Measurements from ENCODE around the gene RRAS2. TPM values are rescaled to one million over a fixed set of nuclear protein-coding genes. Genes with fewer than 3 reads are reported as not detected.
A peak's percentile ranks its signal among the peaks of the same experiment; 100 is the strongest.

The RRAS2 gene
- total and polyA plus RNA-seq, 2 experiments from 2014 or later: 50.7 to 72.9 TPM

DNA sequence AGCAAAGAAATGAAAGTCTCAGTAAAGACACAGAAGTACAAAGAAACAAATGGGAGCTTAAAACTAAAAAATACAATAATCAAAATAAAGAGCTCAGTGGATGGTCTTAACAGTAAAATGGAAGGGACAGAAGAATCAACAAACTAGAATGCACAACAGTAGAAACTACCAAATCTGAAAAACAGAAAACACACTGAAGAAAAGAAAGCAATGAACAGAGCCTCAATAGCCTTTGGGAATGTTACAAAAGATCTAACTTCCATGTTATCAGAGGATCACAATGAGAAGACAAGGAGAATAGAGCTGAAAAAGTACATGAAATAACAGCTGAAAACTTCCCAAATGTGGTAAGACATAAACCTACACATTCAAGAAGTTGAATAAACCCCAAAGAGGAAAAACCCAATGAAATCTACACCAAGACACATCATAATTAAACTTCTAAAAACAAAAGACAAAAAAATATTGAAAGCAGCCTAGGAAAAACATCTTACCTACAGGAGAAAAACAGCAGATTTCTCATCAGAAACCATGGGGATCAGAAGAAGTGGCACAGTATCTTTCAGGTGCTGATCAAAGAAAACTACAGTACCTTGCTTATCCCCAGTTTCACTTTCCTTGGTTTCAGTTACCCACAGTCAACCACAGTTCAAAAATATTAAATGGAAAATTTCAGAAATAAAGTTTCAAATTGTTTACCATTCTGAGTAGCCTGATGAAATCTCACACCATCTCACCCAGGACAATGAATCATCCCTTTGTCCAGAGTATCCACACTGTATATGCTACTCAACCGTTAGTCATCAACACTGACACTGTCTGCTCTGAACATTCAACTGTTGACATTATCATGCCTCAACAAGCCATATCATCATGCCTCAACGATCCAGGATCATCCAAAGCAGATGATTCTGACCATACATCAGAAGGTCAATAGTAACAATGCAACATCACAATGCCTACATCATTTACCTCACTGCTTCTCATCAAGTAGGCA, 22.2 kb downstream of the RRAS2 start:
- H3K79me2 ChIP-seq: peaks cover 98% of the 10 kb centered on the region
- no peak overlapping the region for H3K4me2 ChIP-seq
- no peaks in the 10 kb centered on the region for H3K27me3 ChIP-seq
- H3K9me2 ChIP-seq (replicated peaks; ENCODE audit: insufficient read depth): no peaks in the 10 kb centered on the region
- DNase-seq (ENCODE audit: low spot score): no peak
- no peak overlapping the region for H2AFZ ChIP-seq
- WGBS (ENCODE audit: low lambda C conversion rate, missing lambda C conversion rate): 69% methylated on average over 2 of the region's 2 CpGs
- H3K9me3 ChIP-seq (ENCODE audit: low read depth): no peaks in the 10 kb centered on the region
- H4K20me1 ChIP-seq (ENCODE audit: insufficient read depth, poor library complexity, severe bottlenecking): peaks cover 10% of the 10 kb centered on the region
- H3K4me3 ChIP-seq: no peak overlapping the region
- no peaks in the 10 kb centered on the region for H3K36me3 ChIP-seq (replicated peaks; ENCODE audit: insufficient read depth, low read depth)
- TF ChIP-seq EZH2phosphoT487 (IDR thresholded peaks at IDR 0.05; ENCODE audit: low read depth, severe bottlenecking, unreplicated experiment) (no peak), EZH2 (IDR thresholded peaks at IDR 0.05; ENCODE audit: borderline replicate concordance) (no peak)
- TF ChIP-seq, protein P1, sequence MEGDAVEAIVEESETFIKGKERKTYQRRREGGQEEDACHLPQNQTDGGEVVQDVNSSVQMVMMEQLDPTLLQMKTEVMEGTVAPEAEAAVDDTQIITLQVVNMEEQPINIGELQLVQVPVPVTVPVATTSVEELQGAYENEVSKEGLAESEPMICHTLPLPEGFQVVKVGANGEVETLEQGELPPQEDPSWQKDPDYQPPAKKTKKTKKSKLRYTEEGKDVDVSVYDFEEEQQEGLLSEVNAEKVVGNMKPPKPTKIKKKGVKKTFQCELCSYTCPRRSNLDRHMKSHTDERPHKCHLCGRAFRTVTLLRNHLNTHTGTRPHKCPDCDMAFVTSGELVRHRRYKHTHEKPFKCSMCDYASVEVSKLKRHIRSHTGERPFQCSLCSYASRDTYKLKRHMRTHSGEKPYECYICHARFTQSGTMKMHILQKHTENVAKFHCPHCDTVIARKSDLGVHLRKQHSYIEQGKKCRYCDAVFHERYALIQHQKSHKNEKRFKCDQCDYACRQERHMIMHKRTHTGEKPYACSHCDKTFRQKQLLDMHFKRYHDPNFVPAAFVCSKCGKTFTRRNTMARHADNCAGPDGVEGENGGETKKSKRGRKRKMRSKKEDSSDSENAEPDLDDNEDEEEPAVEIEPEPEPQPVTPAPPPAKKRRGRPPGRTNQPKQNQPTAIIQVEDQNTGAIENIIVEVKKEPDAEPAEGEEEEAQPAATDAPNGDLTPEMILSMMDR (IDR thresholded peaks at IDR 0.05; ENCODE audit: poor library complexity): no peak
- no peaks in the 10 kb centered on the region for H3K4me1 ChIP-seq (ENCODE audit: insufficient read depth)
- H3K27ac ChIP-seq: peak overlapping the region; percentile 27

GRCh38 chr11:14335712-14336111, 23.3 kb downstream of the RRAS2 start:
- no peak for DNase-seq (ENCODE audit: low spot score)
- TF ChIP-seq, protein P1 (IDR thresholded peaks at IDR 0.05; ENCODE audit: poor library complexity): no peak
- TF ChIP-seq EZH2phosphoT487 (IDR thresholded peaks at IDR 0.05; ENCODE audit: low read depth, severe bottlenecking, unreplicated experiment) (no peak), EZH2 (IDR thresholded peaks at IDR 0.05; ENCODE audit: borderline replicate concordance) (no peak)
- Histone ChIP-seq H3K4me3 (no peak overlapping the region), H3K9me3 (ENCODE audit: low read depth) (no peaks in the 10 kb centered on the region), H2AFZ (no peak overlapping the region), H3K4me2 (no peak overlapping the region), H3K79me2 (peaks cover 98% of the 10 kb centered on the region), H3K27me3 (no peaks in the 10 kb centered on the region), H3K27ac (no peak overlapping the region), H3K9me2 (replicated peaks; ENCODE audit: insufficient read depth) (no peaks in the 10 kb centered on the region), H3K36me3 (replicated peaks; ENCODE audit: insufficient read depth, low read depth) (no peaks in the 10 kb centered on the region), H3K4me1 (ENCODE audit: insufficient read depth) (no peaks in the 10 kb centered on the region), H4K20me1 (ENCODE audit: insufficient read depth, poor library complexity, severe bottlenecking) (peaks cover 11% of the 10 kb centered on the region)
- 60% methylated on average over 1 of the region's 1 CpG for WGBS (ENCODE audit: low lambda C conversion rate, missing lambda C conversion rate)

DNA sequence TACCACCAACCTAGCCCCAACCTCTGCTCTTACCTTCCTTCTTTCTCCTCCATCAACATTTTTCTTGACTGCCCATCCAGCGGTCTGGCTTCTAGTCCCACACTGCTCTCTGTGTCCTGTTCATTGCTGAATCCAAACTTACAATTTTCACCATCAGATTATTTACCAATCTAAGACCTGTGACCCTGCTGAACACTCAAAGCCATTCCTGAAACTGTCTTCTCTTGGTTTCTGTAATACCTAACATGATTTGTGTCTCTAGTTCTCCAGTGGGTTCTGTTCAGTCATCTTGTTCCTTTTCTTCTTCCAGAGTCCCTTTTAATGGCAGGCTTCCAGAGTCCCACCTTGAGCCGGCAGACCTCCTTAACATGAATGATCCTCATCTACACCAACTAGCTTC, 24.1 kb downstream of the RRAS2 start:
- Histone ChIP-seq H3K9me2 (replicated peaks; ENCODE audit: insufficient read depth) (no peaks in the 10 kb centered on the region), H3K4me1 (ENCODE audit: insufficient read depth) (no peaks in the 10 kb centered on the region), H2AFZ (no peak overlapping the region), H3K79me2 (peaks cover 98% of the 10 kb centered on the region), H3K4me3 (no peak overlapping the region), H3K27ac (no peak overlapping the region), H3K36me3 (replicated peaks; ENCODE audit: insufficient read depth, low read depth) (no peaks in the 10 kb centered on the region), H3K4me2 (no peak overlapping the region), H3K27me3 (no peaks in the 10 kb centered on the region), H3K9me3 (ENCODE audit: low read depth) (no peaks in the 10 kb centered on the region), H4K20me1 (ENCODE audit: insufficient read depth, poor library complexity, severe bottlenecking) (peaks cover 11% of the 10 kb centered on the region)
- no peak for DNase-seq (ENCODE audit: low spot score)
- 82% methylated on average over 2 of the region's 2 CpGs for WGBS (ENCODE audit: low lambda C conversion rate, missing lambda C conversion rate)
- no peak for TF ChIP-seq EZH2phosphoT487 (IDR thresholded peaks at IDR 0.05; ENCODE audit: low read depth, severe bottlenecking, unreplicated experiment)

- 89% methylated on average over 1 of the region's 1 CpG for WGBS (ENCODE audit: low lambda C conversion rate, missing lambda C conversion rate)
- H2AFZ ChIP-seq: no peak overlapping the region
- no peaks in the 10 kb centered on the region for H3K27me3 ChIP-seq
- H3K9me3 ChIP-seq (ENCODE audit: low read depth): no peaks in the 10 kb centered on the region
- no peaks in the 10 kb centered on the region for H3K9me2 ChIP-seq (replicated peaks; ENCODE audit: insufficient read depth)
- H3K36me3 ChIP-seq (replicated peaks; ENCODE audit: insufficient read depth, low read depth): no peaks in the 10 kb centered on the region
- peaks cover 11% of the 10 kb centered on the region for H4K20me1 ChIP-seq (ENCODE audit: insufficient read depth, poor library complexity, severe bottlenecking)
- H3K4me3 ChIP-seq: no peak overlapping the region
- TF ChIP-seq, protein P1 (IDR thresholded peaks at IDR 0.05; ENCODE audit: poor library complexity): no peak
- TF ChIP-seq EZH2phosphoT487 (IDR thresholded peaks at IDR 0.05; ENCODE audit: low read depth, severe bottlenecking, unreplicated experiment): no peak
- no peak for TF ChIP-seq EZH2 (IDR thresholded peaks at IDR 0.05; ENCODE audit: borderline replicate concordance)
- no peak overlapping the region for H3K27ac ChIP-seq
- H3K4me1 ChIP-seq (ENCODE audit: insufficient read depth): no peaks in the 10 kb centered on the region
- DNase-seq (ENCODE audit: low spot score): no peak
- peaks cover 99% of the 10 kb centered on the region for H3K79me2 ChIP-seq
- no peak overlapping the region for H3K4me2 ChIP-seq
Measured at GRCh38 chr11:14334192-14334591, 24.8 kb downstream of the RRAS2 start.

Measured in hepatocyte (in vitro differentiated cells).